B cell (primary cell): Measurements from ENCODE around the gene KLF16. TPM values are rescaled to one million over a fixed set of nuclear protein-coding genes. Genes with fewer than 3 reads are reported as not detected.
A peak's percentile ranks its signal among the peaks of the same experiment; 100 is the strongest.

Experiments
- ATAC-seq: fragments of 200-7000 bp; cut with Tn5 transposase; one replicate; pipeline ENCODE4 v1.10.0; 2021; ENCODE audit warnings: low read depth, mild to moderate bottlenecking, moderate number of reproducible peaks, moderate library complexity
- CTCF ChIA-PET: fragments of 350-600 bp; sonication (Branson Sonifier 250); formaldehyde crosslinking; loops from one replicate; lab custom pipeline; 2021; ENCODE audit warnings: antibody characterized with exemption, inconsistent platforms; lab: Charles Lee
- POLR2A ChIA-PET: fragments of 350-600 bp; sonication (Branson Sonifier 250); formaldehyde crosslinking; loops from one replicate; lab custom pipeline; 2021; ENCODE audit warnings: antibody characterized with exemption; lab: Charles Lee
- DNase-seq: peaks from one replicate; pipeline ENCODE4 v3.0.0; 2013
- H2AFZ ChIP-seq: 2 replicates; pipeline ENCODE4 v1.6.1; 2012; ENCODE audit warnings: mild to moderate bottlenecking, low read depth, low read length; ENCODE audit not compliant: insufficient read depth, poor library complexity, severe bottlenecking
- H3K27ac ChIP-seq, 2 donors: 1 replicate in 1 of 2; 2 replicates in 1 of 2; pipeline ENCODE4 v1.5.1; 2012 to 2013; ENCODE audit warnings: low read length in 2 of 2, mild to moderate bottlenecking in 2 of 2, moderate library complexity in 1 of 2
- H3K27me3 ChIP-seq, 4 experiments: fragments of 200-600 bp in 1 of 4; sonication (generic) in 1 of 4; replicated peaks in 1 of 4; 1 replicate in 2 of 4; 2 replicates in 2 of 4; pipeline versions ENCODE4 v1.6.1 to v1.7.0; 2013 to 2016; ENCODE audit warnings: low read length in 3 of 4, mild to moderate bottlenecking in 2 of 4, mixed read lengths in 1 of 4, moderate library complexity in 1 of 4; ENCODE audit not compliant: insufficient read depth in 4 of 4, control insufficient read depth in 3 of 4; ENCODE audit errors: control extremely low read depth in 1 of 4
- H3K36me3 ChIP-seq, 2 experiments: replicated peaks in 1 of 2; 1 replicate in 1 of 2; 2 replicates in 1 of 2; pipeline versions ENCODE4 v1.6.1 to v1.7.1; 2013; ENCODE audit warnings: low read length in 1 of 2; ENCODE audit not compliant: insufficient read depth in 2 of 2, control insufficient read depth in 1 of 2; ENCODE audit errors: control extremely low read depth in 1 of 2, extremely low read depth in 1 of 2
- H3K4me1 ChIP-seq, 2 donors: fragments of 200-600 bp in 1 of 2; sonication (generic) in 1 of 2; 1 replicate in 1 of 2; 2 replicates in 1 of 2; pipeline versions ENCODE4 v1.5.1 to v1.6.1; 2013 to 2017; ENCODE audit warnings: low read length in 2 of 2; ENCODE audit not compliant: control insufficient read depth in 2 of 2, insufficient read depth in 2 of 2
- H3K4me2 ChIP-seq: replicated peaks from 2 replicates; pipeline ENCODE3; 2012; ENCODE audit warnings: mild to moderate bottlenecking, low read depth, low read length; ENCODE audit not compliant: poor library complexity, severe bottlenecking
- H3K4me3 ChIP-seq, 5 experiments: fragments of 200-600 bp in 1 of 5; sonication (generic) in 1 of 5; 1 replicate in 3 of 5; 2 replicates in 2 of 5; pipeline versions ENCODE4 v1.5.1 to v1.7.0; 2011 to 2016; ENCODE audit warnings: low read length in 4 of 5, mild to moderate bottlenecking in 4 of 5, low read depth in 2 of 5, control low read depth in 1 of 5, moderate library complexity in 1 of 5; ENCODE audit not compliant: insufficient read depth in 1 of 5; ENCODE audit errors: control extremely low read depth in 1 of 5, extremely low read depth in 1 of 5
- H3K79me2 ChIP-seq: fragments of 200-600 bp; sonication (generic); one replicate; pipeline ENCODE4 v1.6.0; 2016; ENCODE audit warnings: low read length; ENCODE audit not compliant: control insufficient read depth, insufficient read depth
- H3K9ac ChIP-seq: fragments of 200-600 bp; sonication (generic); 2 replicates; pipeline ENCODE4 v1.6.1; 2017; ENCODE audit warnings: mild to moderate bottlenecking, low read length, moderate library complexity
- H3K9me3 ChIP-seq, 3 donors: one replicate each; pipeline versions ENCODE4 v1.6.1 to v1.7.1; 2013; ENCODE audit warnings: low read length in 2 of 3; ENCODE audit not compliant: control insufficient read depth in 2 of 3, insufficient read depth in 1 of 3; ENCODE audit errors: control extremely low read depth in 1 of 3
- H4K20me1 ChIP-seq: 2 replicates; pipeline ENCODE4 v1.6.0; 2012; ENCODE audit warnings: mild to moderate bottlenecking, low read length; ENCODE audit not compliant: insufficient read depth, control insufficient read depth, poor library complexity, severe bottlenecking
- H3K27ac Mint-ChIP-seq: one replicate; pipeline ENCODE4 v1.8.0; 2021; ENCODE audit warnings: mixed read lengths
- H3K27me3 Mint-ChIP-seq: one replicate; pipeline ENCODE4 v1.8.0; 2021; ENCODE audit warnings: mixed read lengths
- H3K4me1 Mint-ChIP-seq: one replicate; pipeline ENCODE4 v1.8.0; 2021; ENCODE audit warnings: mixed read lengths
- H3K4me3 Mint-ChIP-seq: one replicate; pipeline ENCODE4 v1.8.0; 2021; ENCODE audit warnings: mixed read lengths
- H3K9me3 Mint-ChIP-seq: one replicate; pipeline ENCODE4 v1.8.0; 2022; ENCODE audit warnings: mixed read lengths; ENCODE audit not compliant: insufficient read depth
- CTCF ChIP-seq: fragments of 200-600 bp; IDR thresholded peaks from one replicate; pipeline ENCODE4 v1.8.0; 2022; ENCODE audit warnings: antibody characterized with exemption, mild to moderate bottlenecking
- EZH2 ChIP-seq: IDR thresholded peaks from 2 replicates; pipeline ENCODE4 v1.6.1; 2012; ENCODE audit warnings: borderline replicate concordance, low read depth, mild to moderate bottlenecking, moderate library complexity, low read length; ENCODE audit not compliant: insufficient read depth, poor library complexity, severe bottlenecking
- WGBS: methylation state at CpG from one replicate; pipeline ENCODE4 v1.1.5; 2013; ENCODE audit warnings: missing lambda C conversion rate; ENCODE audit not compliant: insufficient coverage; 5-methylcytosine and 5-hydroxymethylcytosine counted together
- intact Hi-C: fragments of 100-400 bp; cut with micrococcal nuclease; formaldehyde crosslinking; loops from one replicate; pipeline ENCODE4 v1.10.0; 2022
- polyA plus RNA-seq: library from polyadenylated mRNA; depleted of rRNA; stranded (reverse); fragments of >200 nt; gene quantifications from 2 replicates; pipeline ENCODE4 v1.2.3, GENCODE V29; 2012
- total RNA-seq, 2 donors: library from RNA; stranded (reverse); fragments of 120-200 nt in 1 of 2; gene quantifications; 1 replicate in 1 of 2; 2 replicates in 1 of 2; pipeline versions ENCODE4 v1.2.3 to v1.2.4, GENCODE V29; 2013 to 2022

KLF16 gene
- total and polyA plus RNA-seq, 2 donors (not counting 1 experiment from before 2014, with no cell fraction given): 29.7 to 49.0 TPM

GRCh38 chr19:1862424-1863327 lies 703 bp downstream of the KLF16 start:
- no peaks in the 10 kb centered on the region for H3K27me3 ChIP-seq
- H3K4me2 ChIP-seq: peak overlapping the region; percentile 98
- no peak for TF ChIP-seq EZH2
- TF ChIP-seq CTCF: no peak
- Mint-ChIP-seq H3K4me1 (peaks cover 43% of the 10 kb centered on the region), H3K27me3 (no peaks in the 10 kb centered on the region), H3K27ac (peak overlapping the region; percentile 94), H3K4me3 (peak overlapping the region; percentile 90), H3K9me3 (no peaks in the 10 kb centered on the region)
- H2AFZ ChIP-seq: no peak overlapping the region
- POLR2A ChIA-PET: no interaction called here
- H3K9ac ChIP-seq: peak overlapping the region; percentile 85
- H3K79me2 ChIP-seq: peaks cover 48% of the 10 kb centered on the region
- DNase-seq (peak; percentile 80), ATAC-seq (peak; percentile 6)
- under 1% methylated on average over 92 of the region's 109 CpGs for WGBS
- CTCF ChIA-PET: interaction anchor here (1.2 kb wide), 1 partner anchor 13 kb away, joined by 4 read pairs; no protein-coding TSS in a partner anchor
- peak overlapping the region; percentile 44 to 72 for H3K27ac ChIP-seq
- H3K9me3 ChIP-seq: no peaks in the 10 kb centered on the region
- H3K36me3 ChIP-seq: peaks cover 0 to 5% of the 10 kb centered on the region in 2 experiments
- H3K4me1 ChIP-seq: peaks cover 32 to 53% of the 10 kb centered on the region in 2 donors
- intact Hi-C loops: loop anchor here (5.0 kb wide), 2 partner anchors 305 to 405 kb away; no protein-coding TSS in a partner anchor
- peaks cover 49% of the 10 kb centered on the region for H4K20me1 ChIP-seq
- peak overlapping the region; percentile 46 to 93 (median 74) for H3K4me3 ChIP-seq
